SH-SY5Y (cell line): ENCODE measurements around the gene SERPINA6.

Source experiments
- GATA2 ChIP-seq: IDR thresholded peaks from 2 replicates; pipeline ENCODE4 v1.6.1; 2011; ENCODE audit warnings: mild to moderate bottlenecking, low read depth, low read length
- GATA3 ChIP-seq: IDR thresholded peaks from 2 replicates; pipeline ENCODE4 v1.6.1; 2011; ENCODE audit warnings: low read depth, mild to moderate bottlenecking, low read length, moderate library complexity

- TF ChIP-seq GATA3 = no peak
- no peak for TF ChIP-seq GATA2
Observed at GRCh38 chr14:94330857-94331256, 7.7 kb upstream of the SERPINA6 start.
